Measurements from ENCODE around the gene TSPAN13.

DNA sequence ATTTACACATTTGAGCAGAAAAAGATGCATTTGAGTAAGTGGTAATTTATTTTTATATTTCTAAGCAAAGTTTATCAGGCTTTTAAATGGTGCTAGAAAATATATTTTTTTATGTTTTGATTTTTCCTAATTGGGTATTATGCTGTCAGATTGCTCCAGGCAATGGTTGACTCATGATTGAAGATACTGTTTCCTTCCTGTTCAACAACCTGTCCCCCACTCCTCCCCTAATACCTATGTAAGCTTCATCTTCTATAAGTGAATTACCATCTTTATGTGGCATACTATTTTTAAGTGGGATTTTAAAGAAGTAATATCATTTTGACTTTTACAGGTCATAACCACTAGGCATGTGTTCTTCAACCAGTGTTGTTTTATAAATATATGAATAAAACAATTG is 21.4 kb downstream of the TSPAN13 start:
- TF ChIP-seq, protein P1, sequence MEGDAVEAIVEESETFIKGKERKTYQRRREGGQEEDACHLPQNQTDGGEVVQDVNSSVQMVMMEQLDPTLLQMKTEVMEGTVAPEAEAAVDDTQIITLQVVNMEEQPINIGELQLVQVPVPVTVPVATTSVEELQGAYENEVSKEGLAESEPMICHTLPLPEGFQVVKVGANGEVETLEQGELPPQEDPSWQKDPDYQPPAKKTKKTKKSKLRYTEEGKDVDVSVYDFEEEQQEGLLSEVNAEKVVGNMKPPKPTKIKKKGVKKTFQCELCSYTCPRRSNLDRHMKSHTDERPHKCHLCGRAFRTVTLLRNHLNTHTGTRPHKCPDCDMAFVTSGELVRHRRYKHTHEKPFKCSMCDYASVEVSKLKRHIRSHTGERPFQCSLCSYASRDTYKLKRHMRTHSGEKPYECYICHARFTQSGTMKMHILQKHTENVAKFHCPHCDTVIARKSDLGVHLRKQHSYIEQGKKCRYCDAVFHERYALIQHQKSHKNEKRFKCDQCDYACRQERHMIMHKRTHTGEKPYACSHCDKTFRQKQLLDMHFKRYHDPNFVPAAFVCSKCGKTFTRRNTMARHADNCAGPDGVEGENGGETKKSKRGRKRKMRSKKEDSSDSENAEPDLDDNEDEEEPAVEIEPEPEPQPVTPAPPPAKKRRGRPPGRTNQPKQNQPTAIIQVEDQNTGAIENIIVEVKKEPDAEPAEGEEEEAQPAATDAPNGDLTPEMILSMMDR (IDR thresholded peaks at IDR 0.05 in 4 of 5, conservative IDR thresholded peaks at IDR 0.05 in 1 of 5), result no peak
- no peak for TF ChIP-seq POLR2A (IDR thresholded peaks at IDR 0.05)
